GM10248 (cell line): Measurements from ENCODE around the gene RAD51B.

Source experiments
- CTCF ChIA-PET: fragments of 300-600 bp; sonication (Branson Sonifier 250); formaldehyde crosslinking; extraction: SDS; loops from one replicate; lab custom pipeline; 2021; ENCODE audit warnings: antibody characterized with exemption; lab: Yijun Ruan, JAX
- POLR2A ChIA-PET: fragments of 350-650 bp; sonication (Branson Sonifier 250); formaldehyde crosslinking; extraction: SDS; loops from one replicate; lab custom pipeline; 2020; ENCODE audit warnings: antibody characterized with exemption; lab: Yijun Ruan, JAX
- DNase-seq: peaks from one replicate; pipeline ENCODE4 v3.0.0; 2012; ENCODE audit errors: extremely low spot score
- CTCF ChIP-seq: IDR thresholded peaks from 2 replicates; pipeline ENCODE4 v1.5.1; 2012; ENCODE audit warnings: mild to moderate bottlenecking, low read depth; ENCODE audit errors: extremely low read depth, missing control alignments, control extremely low read depth

Gene RAD51B

GRCh38 chr14:68458253-68458652 lies 638.7 kb downstream of the RAD51B start:
- DNase-seq, result no peak
- TF ChIP-seq CTCF, result no peak
- ChIA-PET POLR2A (interaction anchor here (0.7 kb wide), 1 partner anchor 19 kb away, joined by 6 read pairs; no protein-coding TSS in a partner anchor), CTCF (interaction anchor here (1.0 to 2.8 kb wide), 6 partner anchors 10 to 488 kb away, joined by 3 to 11 read pairs (median 5); no protein-coding TSS in a partner anchor)

- CTCF ChIA-PET, result interaction anchor here (1.0 to 2.8 kb wide), 6 partner anchors 9 to 489 kb away, joined by 3 to 11 read pairs (median 6); no protein-coding TSS in a partner anchor
- POLR2A ChIA-PET, result no interaction called here
- no peak for DNase-seq
- no peak for TF ChIP-seq CTCF
These were observed 639.4 kb downstream of the RAD51B start for GRCh38 chr14:68458840-68459469.

GRCh38 chr14:68459480-68460136 lies 640.0 kb downstream of the RAD51B start:
- no peak for TF ChIP-seq CTCF
- CTCF ChIA-PET, result interaction anchor here (0.7 to 2.8 kb wide), 3 partner anchors 9 to 39 kb away, joined by 3 to 9 read pairs (median 5); no protein-coding TSS in a partner anchor
- POLR2A ChIA-PET, result no interaction called here
- no peak for DNase-seq

- CTCF ChIA-PET, result interaction anchor here (1.4 to 2.8 kb wide), 2 partner anchors 9 to 16 kb away, joined by 5 to 9 read pairs; no protein-coding TSS in a partner anchor
- POLR2A ChIA-PET, result no interaction called here
- no peak for DNase-seq
- no peak for TF ChIP-seq CTCF
These were observed 641.0 kb downstream of the RAD51B start for GRCh38 chr14:68460541-68460940.

GRCh38 chr14:68461086-68461485 lies 641.5 kb downstream of the RAD51B start:
- ChIA-PET POLR2A (no interaction called here), CTCF (interaction anchor here (1.0 to 1.4 kb wide), 2 partner anchors 9 to 13 kb away, joined by 3 to 5 read pairs; no protein-coding TSS in a partner anchor)

GRCh38 chr14:68462683-68463082 lies 643.1 kb downstream of the RAD51B start:
- DNase-seq, result no peak
- POLR2A ChIA-PET, result no interaction called here
- no peak for TF ChIP-seq CTCF
- CTCF ChIA-PET, result interaction anchor here (1.2 to 1.3 kb wide), 2 partner anchors 9 to 325 kb away, joined by 3 to 4 read pairs; no protein-coding TSS in a partner anchor

More at GRCh38 chr14:68461086-68461485, 641.5 kb downstream of the RAD51B start:
- no peak for TF ChIP-seq CTCF
- DNase-seq, result no peak
